Endothelial cell of umbilical vein (primary cell): ENCODE data around the gene SLC25A41.

Experiments
- CTCF ChIP-seq, 2 donors: IDR thresholded peaks; 1 replicate in 1 of 2; 2 replicates in 1 of 2; pipeline ENCODE4 v1.5.1; 2011; ENCODE audit warnings: low read length in 2 of 2, mild to moderate bottlenecking in 2 of 2, moderate library complexity in 2 of 2, control low read depth in 1 of 2, inconsistent platforms in 1 of 2, low read depth in 1 of 2; ENCODE audit not compliant: insufficient read depth in 1 of 2; ENCODE audit errors: extremely low read depth in 1 of 2
- EZH2 ChIP-seq: IDR thresholded peaks from 2 replicates; pipeline ENCODE4 v1.6.1; 2012; ENCODE audit warnings: borderline replicate concordance, low read depth, mild to moderate bottlenecking, moderate library complexity, low read length, inconsistent platforms; ENCODE audit not compliant: severe bottlenecking
- GATA2 ChIP-seq: IDR thresholded peaks from 2 replicates; pipeline ENCODE4 v1.7.0; 2011; ENCODE audit warnings: low read depth, mild to moderate bottlenecking, moderate library complexity, mixed read lengths, low read length; ENCODE audit not compliant: insufficient read length, insufficient read depth
- JUN ChIP-seq: IDR thresholded peaks from 2 replicates; pipeline ENCODE4 v1.6.1; 2011; ENCODE audit warnings: borderline replicate concordance, low read depth; ENCODE audit not compliant: insufficient read length, insufficient read depth
- MAX ChIP-seq: IDR thresholded peaks from 2 replicates; pipeline ENCODE4 v1.6.1; 2011; ENCODE audit not compliant: insufficient read depth, insufficient read length
- MYC ChIP-seq: IDR thresholded peaks from one replicate; pipeline ENCODE4 v1.6.1; 2011; ENCODE audit warnings: mild to moderate bottlenecking, low read depth, low read length
- POLR2A ChIP-seq: IDR thresholded peaks from 2 replicates; pipeline ENCODE4 v1.6.1; 2012; ENCODE audit warnings: low read depth, mild to moderate bottlenecking, control low read depth, low read length
- POLR2AphosphoS5 ChIP-seq: IDR thresholded peaks from 2 replicates; pipeline ENCODE4 v1.6.1; 2012; ENCODE audit warnings: low read depth, mild to moderate bottlenecking, control low read depth, low read length, moderate library complexity; ENCODE audit not compliant: insufficient read depth

GRCh38 chr19:6460099-6460884 lies 26.7 kb upstream of the SLC25A41 start:
- TF ChIP-seq CTCF (IDR thresholded peaks at IDR 0.05; ENCODE audit: extremely low read depth in 1 of 2, insufficient read depth in 1 of 2, low read depth in 1 of 2, low read length in 2 of 2), result peak; percentile 63 to 65
- no peak for TF ChIP-seq POLR2AphosphoS5
- no peak for TF ChIP-seq POLR2A
- TF ChIP-seq EZH2, result no peak
- no peak for TF ChIP-seq JUN
- TF ChIP-seq MYC, result no peak
- TF ChIP-seq MAX, result no peak
- no peak for TF ChIP-seq GATA2
